ENCODE measurements around the gene KIRREL3. TPM values are rescaled to one million over a fixed set of nuclear protein-coding genes. Genes with fewer than 3 reads are reported as not detected.

Gene KIRREL3
- total and polyA plus RNA-seq, 7 experiments from 2014 or later, result not detected

- ChIA-PET POLR2A (no interaction called here), CTCF (interaction anchor here (3.3 kb wide), 1 partner anchor 16 kb away, joined by 18 read pairs; no protein-coding TSS in a partner anchor)
- intact Hi-C loops (cut with micrococcal nuclease), result loop anchor here in 1 of 2 donors (1.0 kb wide), 1 partner anchor 16 kb away; no protein-coding TSS in a partner anchor
- Mint-ChIP-seq H3K27me3 (peaks cover 0 to 5% (median 0%) of the 10 kb centered on the region in 5 donors), H3K4me1 (peaks cover 10 to 30% (median 24%) of the 10 kb centered on the region in 7 donors), H3K9me3 (peaks cover 0 to 5% (median 2%) of the 10 kb centered on the region in 11 donors), H3K36me3 (no peaks in the 10 kb centered on the region), H3K4me3 (peak overlapping the region in 2 of 10 donors; percentile 42 to 57), H3K27ac (peak overlapping the region in 2 of 9 donors; percentile 64 to 79)
- no peak for DNase-seq
- Histone ChIP-seq H3K4me1 (ENCODE audit: control insufficient read depth in 2 of 2, insufficient read depth in 2 of 2, low read length in 2 of 2) (peaks cover 0 to 12% of the 10 kb centered on the region in 2 donors), H3K27ac (ENCODE audit: low read depth, low read length) (no peak overlapping the region), H3K4me3 (ENCODE audit: low read length) (no peak overlapping the region), H3K27me3 (ENCODE audit: control insufficient read depth in 2 of 2, insufficient read depth in 2 of 2, low read length in 2 of 2) (no peaks in the 10 kb centered on the region), H3K9me3 (ENCODE audit: control insufficient read depth in 2 of 3, low read length in 3 of 3) (peaks cover 0 to 5% (median 0%) of the 10 kb centered on the region in 3 experiments), H3K36me3 (ENCODE audit: control insufficient read depth in 2 of 3, insufficient read depth in 3 of 3, low read length in 3 of 3) (no peaks in the 10 kb centered on the region)
- peak; percentile 46 for ATAC-seq
Measured at GRCh38 chr11:126464796-126465195, 535.8 kb downstream of the KIRREL3 start.

GRCh38 chr11:126462422-126462821 is 538.1 kb downstream of the KIRREL3 start:
- ChIA-PET POLR2A (interaction anchor here (0.6 kb wide), 1 partner anchor 13 kb away, joined by 3 read pairs; no protein-coding TSS in a partner anchor), CTCF (interaction anchor here (1.9 kb wide), 1 partner anchor 18 kb away, joined by 7 read pairs; no protein-coding TSS in a partner anchor)
- peaks cover 10 to 30% (median 24%) of the 10 kb centered on the region in 7 donors for H3K4me1 Mint-ChIP-seq
- intact Hi-C loops (cut with micrococcal nuclease), result no loop called here
- no peaks in the 10 kb centered on the region for H3K27me3 ChIP-seq (ENCODE audit: control insufficient read depth in 2 of 2, insufficient read depth in 2 of 2, low read length in 2 of 2)
- peaks cover 0 to 11% (median 0%) of the 10 kb centered on the region in 5 donors for H3K27me3 Mint-ChIP-seq
- H3K4me1 ChIP-seq (ENCODE audit: control insufficient read depth in 2 of 2, insufficient read depth in 2 of 2, low read length in 2 of 2), result peaks cover 0 to 12% of the 10 kb centered on the region in 2 donors
- no peak overlapping the region for H3K27ac Mint-ChIP-seq
- peaks cover 0 to 5% (median 2%) of the 10 kb centered on the region in 11 donors for H3K9me3 Mint-ChIP-seq
- H3K9me3 ChIP-seq (ENCODE audit: control insufficient read depth in 2 of 3, low read length in 3 of 3), result peaks cover 0 to 5% (median 0%) of the 10 kb centered on the region in 3 experiments
- ATAC-seq (no peak), DNase-seq (no peak)
- no peaks in the 10 kb centered on the region for H3K36me3 Mint-ChIP-seq
- H3K27ac ChIP-seq (ENCODE audit: low read depth, low read length), result no peak overlapping the region
- H3K36me3 ChIP-seq (ENCODE audit: control insufficient read depth in 2 of 3, insufficient read depth in 3 of 3, low read length in 3 of 3), result no peaks in the 10 kb centered on the region
- H3K4me3 ChIP-seq (ENCODE audit: low read length), result no peak overlapping the region
- H3K4me3 Mint-ChIP-seq, result no peak overlapping the region

- H3K36me3 ChIP-seq (ENCODE audit: control insufficient read depth in 2 of 3, insufficient read depth in 3 of 3, low read length in 3 of 3), result no peaks in the 10 kb centered on the region
- H3K27ac Mint-ChIP-seq, result no peak overlapping the region
- no peak overlapping the region for H3K4me3 Mint-ChIP-seq
- peaks cover 0 to 12% of the 10 kb centered on the region in 2 donors for H3K4me1 ChIP-seq (ENCODE audit: control insufficient read depth in 2 of 2, insufficient read depth in 2 of 2, low read length in 2 of 2)
- no peak overlapping the region for H3K27ac ChIP-seq (ENCODE audit: low read depth, low read length)
- peaks cover 0 to 5% (median 0%) of the 10 kb centered on the region in 3 experiments for H3K9me3 ChIP-seq (ENCODE audit: control insufficient read depth in 2 of 3, low read length in 3 of 3)
- intact Hi-C loops (cut with micrococcal nuclease), result no loop called here
- CTCF ChIA-PET, result interaction anchor here (1.9 kb wide), 1 partner anchor 19 kb away, joined by 7 read pairs; no protein-coding TSS in a partner anchor
- ATAC-seq (no peak), DNase-seq (no peak)
- H3K9me3 Mint-ChIP-seq, result peaks cover 0 to 5% (median 2%) of the 10 kb centered on the region in 11 donors
- H3K4me3 ChIP-seq (ENCODE audit: low read length), result no peak overlapping the region
- no peaks in the 10 kb centered on the region for H3K27me3 ChIP-seq (ENCODE audit: control insufficient read depth in 2 of 2, insufficient read depth in 2 of 2, low read length in 2 of 2)
- H3K27me3 Mint-ChIP-seq, result peaks cover 0 to 11% (median 0%) of the 10 kb centered on the region in 5 donors
- POLR2A ChIA-PET, result interaction anchor here (0.6 kb wide), 1 partner anchor 14 kb away, joined by 3 read pairs; no protein-coding TSS in a partner anchor
- no peaks in the 10 kb centered on the region for H3K36me3 Mint-ChIP-seq
- peaks cover 10 to 30% (median 24%) of the 10 kb centered on the region in 7 donors for H3K4me1 Mint-ChIP-seq
Measured at GRCh38 chr11:126461996-126462395, 538.6 kb downstream of the KIRREL3 start.

GRCh38 chr11:126461096-126461440 is 539.5 kb downstream of the KIRREL3 start:
- Histone ChIP-seq H3K9me3 (ENCODE audit: control insufficient read depth in 2 of 3, low read length in 3 of 3) (peaks cover 0 to 5% (median 0%) of the 10 kb centered on the region in 3 experiments), H3K36me3 (ENCODE audit: control insufficient read depth in 2 of 3, insufficient read depth in 3 of 3, low read length in 3 of 3) (no peaks in the 10 kb centered on the region), H3K4me3 (ENCODE audit: low read length) (no peak overlapping the region), H3K27ac (ENCODE audit: low read depth, low read length) (no peak overlapping the region), H3K4me1 (ENCODE audit: control insufficient read depth in 2 of 2, insufficient read depth in 2 of 2, low read length in 2 of 2) (peaks cover 0 to 10% of the 10 kb centered on the region in 2 donors), H3K27me3 (ENCODE audit: control insufficient read depth in 2 of 2, insufficient read depth in 2 of 2, low read length in 2 of 2) (no peaks in the 10 kb centered on the region)
- intact Hi-C loops (cut with micrococcal nuclease), result no loop called here
- ChIA-PET POLR2A (no interaction called here), CTCF (interaction anchor here (1.9 kb wide), 1 partner anchor 20 kb away, joined by 7 read pairs; no protein-coding TSS in a partner anchor)
- no peak for ATAC-seq
- Mint-ChIP-seq H3K27ac (no peak overlapping the region), H3K4me1 (peaks cover 3 to 23% (median 17%) of the 10 kb centered on the region in 7 donors), H3K9me3 (peaks cover 0 to 5% (median 2%) of the 10 kb centered on the region in 11 donors), H3K36me3 (no peaks in the 10 kb centered on the region), H3K27me3 (peaks cover 0 to 12% (median 1%) of the 10 kb centered on the region in 5 donors), H3K4me3 (no peak overlapping the region)
- DNase-seq, result no peak

GRCh38 chr11:126460417-126461095 is 540.0 kb downstream of the KIRREL3 start:
- DNase-seq, result no peak
- no peak overlapping the region for H3K4me3 Mint-ChIP-seq
- peaks cover 0 to 18% (median 11%) of the 10 kb centered on the region in 7 donors for H3K4me1 Mint-ChIP-seq
- H3K27me3 ChIP-seq (ENCODE audit: control insufficient read depth in 2 of 2, insufficient read depth in 2 of 2, low read length in 2 of 2), result no peaks in the 10 kb centered on the region
- ChIA-PET CTCF (interaction anchor here (1.9 kb wide), 1 partner anchor 20 kb away, joined by 7 read pairs; no protein-coding TSS in a partner anchor), POLR2A (no interaction called here)
- intact Hi-C loops (cut with micrococcal nuclease), result no loop called here
- peaks cover 0 to 15% (median 4%) of the 10 kb centered on the region in 5 donors for H3K27me3 Mint-ChIP-seq
- peaks cover 0 to 6% of the 10 kb centered on the region in 2 donors for H3K4me1 ChIP-seq (ENCODE audit: control insufficient read depth in 2 of 2, insufficient read depth in 2 of 2, low read length in 2 of 2)
- no peak overlapping the region for H3K27ac ChIP-seq (ENCODE audit: low read depth, low read length)
- no peak overlapping the region for H3K4me3 ChIP-seq (ENCODE audit: low read length)
- peaks cover 0 to 5% (median 0%) of the 10 kb centered on the region in 11 donors for H3K9me3 Mint-ChIP-seq
- no peak overlapping the region for H3K27ac Mint-ChIP-seq
- peaks cover 0 to 5% (median 0%) of the 10 kb centered on the region in 3 experiments for H3K9me3 ChIP-seq (ENCODE audit: control insufficient read depth in 2 of 3, low read length in 3 of 3)
- no peaks in the 10 kb centered on the region for H3K36me3 ChIP-seq (ENCODE audit: control insufficient read depth in 2 of 3, insufficient read depth in 3 of 3, low read length in 3 of 3)
- ATAC-seq, result no peak
- no peaks in the 10 kb centered on the region for H3K36me3 Mint-ChIP-seq

- ATAC-seq (no peak), DNase-seq (no peak)
- H3K27me3 Mint-ChIP-seq, result peaks cover 0 to 15% (median 4%) of the 10 kb centered on the region in 5 donors
- no peak overlapping the region for H3K27ac Mint-ChIP-seq
- H3K36me3 Mint-ChIP-seq, result no peaks in the 10 kb centered on the region
- H3K27me3 ChIP-seq (ENCODE audit: control insufficient read depth in 2 of 2, insufficient read depth in 2 of 2, low read length in 2 of 2), result no peaks in the 10 kb centered on the region
- H3K4me3 ChIP-seq (ENCODE audit: low read length), result no peak overlapping the region
- peaks cover 0 to 4% (median 0%) of the 10 kb centered on the region in 3 experiments for H3K9me3 ChIP-seq (ENCODE audit: control insufficient read depth in 2 of 3, low read length in 3 of 3)
- CTCF ChIA-PET, result interaction anchor here (1.6 kb wide), 1 partner anchor 21 kb away, joined by 7 read pairs; no protein-coding TSS in a partner anchor
- H3K27ac ChIP-seq (ENCODE audit: low read depth, low read length), result no peak overlapping the region
- intact Hi-C loops (cut with micrococcal nuclease), result no loop called here
- peaks cover 0 to 5% (median 0%) of the 10 kb centered on the region in 11 donors for H3K9me3 Mint-ChIP-seq
- H3K4me3 Mint-ChIP-seq, result no peak overlapping the region
- no peaks in the 10 kb centered on the region for H3K36me3 ChIP-seq (ENCODE audit: control insufficient read depth in 2 of 3, insufficient read depth in 3 of 3, low read length in 3 of 3)
- no peaks in the 10 kb centered on the region for H3K4me1 ChIP-seq (ENCODE audit: control insufficient read depth in 2 of 2, insufficient read depth in 2 of 2, low read length in 2 of 2)
- POLR2A ChIA-PET, result no interaction called here
- peaks cover 0 to 10% (median 4%) of the 10 kb centered on the region in 7 donors for H3K4me1 Mint-ChIP-seq
Measured at GRCh38 chr11:126459691-126460281, 540.8 kb downstream of the KIRREL3 start.
